ENCODE data around the gene PFN2.
"Not testable (repeated sequence)": the region's sequence is repeated elsewhere in the genome, so short reads cannot be mapped to it uniquely, and the experiment has no call there.

Gene PFN2

GRCh38 chr3:149983053-149983452, 12.4 kb upstream of the PFN2 start:
- not testable (repeated sequence) for H3K27me3 ChIP-seq (ENCODE audit: insufficient read depth, low read length); H3K4me3 ChIP-seq (ENCODE audit: low read length); H3K9me3 ChIP-seq (ENCODE audit: low read length); H3K36me3 ChIP-seq (ENCODE audit: insufficient read depth, low read length); H2AFZ ChIP-seq (ENCODE audit: low read depth, low read length); H3K4me1 ChIP-seq (ENCODE audit: insufficient read depth, low read length)

- not testable (repeated sequence) for H3K27me3 ChIP-seq (ENCODE audit: insufficient read depth, low read length); H3K9me3 ChIP-seq (ENCODE audit: low read length); H2AFZ ChIP-seq (ENCODE audit: low read depth, low read length); H3K4me3 ChIP-seq (ENCODE audit: low read length); H3K4me1 ChIP-seq (ENCODE audit: insufficient read depth, low read length); H3K36me3 ChIP-seq (ENCODE audit: insufficient read depth, low read length)
Observed at GRCh38 chr3:149981979-149982378, 11.3 kb upstream of the PFN2 start.

GRCh38 chr3:149977386-149977785, 6.7 kb upstream of the PFN2 start:
- Histone ChIP-seq H2AFZ (ENCODE audit: low read depth, low read length) (no peak overlapping the region), H3K4me3 (ENCODE audit: low read length) (no peak overlapping the region), H3K9me3 (ENCODE audit: low read length) (no peaks in the 10 kb centered on the region), H3K36me3 (ENCODE audit: insufficient read depth, low read length) (no peaks in the 10 kb centered on the region), H3K4me1 (ENCODE audit: insufficient read depth, low read length) (no peaks in the 10 kb centered on the region), H3K27me3 (ENCODE audit: insufficient read depth, low read length) (no peaks in the 10 kb centered on the region)

GRCh38 chr3:149975919-149976318, 5.2 kb upstream of the PFN2 start:
- Histone ChIP-seq H3K9me3 (ENCODE audit: low read length) (no peaks in the 10 kb centered on the region), H2AFZ (ENCODE audit: low read depth, low read length) (no peak overlapping the region), H3K36me3 (ENCODE audit: insufficient read depth, low read length) (no peaks in the 10 kb centered on the region), H3K4me1 (ENCODE audit: insufficient read depth, low read length) (peaks cover 3% of the 10 kb centered on the region), H3K4me3 (ENCODE audit: low read length) (no peak overlapping the region), H3K27me3 (ENCODE audit: insufficient read depth, low read length) (no peaks in the 10 kb centered on the region)

- H3K9me3 ChIP-seq (ENCODE audit: low read length), result no peaks in the 10 kb centered on the region
- H3K4me1 ChIP-seq (ENCODE audit: insufficient read depth, low read length), result peaks cover 20% of the 10 kb centered on the region
- H3K27me3 ChIP-seq (ENCODE audit: insufficient read depth, low read length), result no peaks in the 10 kb centered on the region
- peak overlapping the region; percentile 11 for H2AFZ ChIP-seq (ENCODE audit: low read depth, low read length)
- H3K36me3 ChIP-seq (ENCODE audit: insufficient read depth, low read length), result peaks cover 11% of the 10 kb centered on the region
- peak overlapping the region; percentile 85 for H3K4me3 ChIP-seq (ENCODE audit: low read length)
Observed at GRCh38 chr3:149971403-149972075, 844 bp upstream of the PFN2 start.

GRCh38 chr3:149969940-149970715, 567 bp downstream of the PFN2 start:
- H2AFZ ChIP-seq (ENCODE audit: low read depth, low read length), result no peak overlapping the region
- no peaks in the 10 kb centered on the region for H3K27me3 ChIP-seq (ENCODE audit: insufficient read depth, low read length)
- H3K9me3 ChIP-seq (ENCODE audit: low read length), result no peaks in the 10 kb centered on the region
- peaks cover 34% of the 10 kb centered on the region for H3K4me1 ChIP-seq (ENCODE audit: insufficient read depth, low read length)
- peak overlapping the region; percentile 85 for H3K4me3 ChIP-seq (ENCODE audit: low read length)
- H3K36me3 ChIP-seq (ENCODE audit: insufficient read depth, low read length), result peaks cover 25% of the 10 kb centered on the region

GRCh38 chr3:149969110-149969939, 1.4 kb downstream of the PFN2 start:
- H3K4me3 ChIP-seq (ENCODE audit: low read length), result peak overlapping the region; percentile 85
- H3K36me3 ChIP-seq (ENCODE audit: insufficient read depth, low read length), result peaks cover 33% of the 10 kb centered on the region
- H3K4me1 ChIP-seq (ENCODE audit: insufficient read depth, low read length), result peaks cover 42% of the 10 kb centered on the region
- H3K27me3 ChIP-seq (ENCODE audit: insufficient read depth, low read length), result no peaks in the 10 kb centered on the region
- H3K9me3 ChIP-seq (ENCODE audit: low read length), result no peaks in the 10 kb centered on the region
- H2AFZ ChIP-seq (ENCODE audit: low read depth, low read length), result no peak overlapping the region

GRCh38 chr3:149968216-149968615, 2.5 kb downstream of the PFN2 start:
- no peak overlapping the region for H2AFZ ChIP-seq (ENCODE audit: low read depth, low read length)
- H3K4me3 ChIP-seq (ENCODE audit: low read length), result peak overlapping the region; percentile 85
- peaks cover 42% of the 10 kb centered on the region for H3K36me3 ChIP-seq (ENCODE audit: insufficient read depth, low read length)
- H3K9me3 ChIP-seq (ENCODE audit: low read length), result no peaks in the 10 kb centered on the region
- no peaks in the 10 kb centered on the region for H3K27me3 ChIP-seq (ENCODE audit: insufficient read depth, low read length)
- H3K4me1 ChIP-seq (ENCODE audit: insufficient read depth, low read length), result peaks cover 51% of the 10 kb centered on the region

GRCh38 chr3:149967086-149967685, 3.5 kb downstream of the PFN2 start:
- Histone ChIP-seq H3K9me3 (ENCODE audit: low read length) (no peaks in the 10 kb centered on the region), H3K36me3 (ENCODE audit: insufficient read depth, low read length) (peaks cover 50% of the 10 kb centered on the region), H3K4me3 (ENCODE audit: low read length) (peak overlapping the region; percentile 85), H2AFZ (ENCODE audit: low read depth, low read length) (no peak overlapping the region), H3K27me3 (ENCODE audit: insufficient read depth, low read length) (no peaks in the 10 kb centered on the region), H3K4me1 (ENCODE audit: insufficient read depth, low read length) (peaks cover 59% of the 10 kb centered on the region)

- H3K9me3 ChIP-seq (ENCODE audit: low read length), result no peaks in the 10 kb centered on the region
- H2AFZ ChIP-seq (ENCODE audit: low read depth, low read length), result no peak overlapping the region
- H3K27me3 ChIP-seq (ENCODE audit: insufficient read depth, low read length), result no peaks in the 10 kb centered on the region
- H3K4me1 ChIP-seq (ENCODE audit: insufficient read depth, low read length), result peaks cover 57% of the 10 kb centered on the region
- H3K4me3 ChIP-seq (ENCODE audit: low read length), result no peak overlapping the region
- H3K36me3 ChIP-seq (ENCODE audit: insufficient read depth, low read length), result peaks cover 60% of the 10 kb centered on the region
Observed at GRCh38 chr3:149965278-149965677, 5.4 kb downstream of the PFN2 start.

GRCh38 chr3:149964291-149964690, 6.4 kb downstream of the PFN2 start:
- peaks cover 57% of the 10 kb centered on the region for H3K4me1 ChIP-seq (ENCODE audit: insufficient read depth, low read length)
- no peak overlapping the region for H2AFZ ChIP-seq (ENCODE audit: low read depth, low read length)
- peaks cover 63% of the 10 kb centered on the region for H3K36me3 ChIP-seq (ENCODE audit: insufficient read depth, low read length)
- H3K4me3 ChIP-seq (ENCODE audit: low read length), result no peak overlapping the region
- H3K27me3 ChIP-seq (ENCODE audit: insufficient read depth, low read length), result no peaks in the 10 kb centered on the region
- H3K9me3 ChIP-seq (ENCODE audit: low read length), result no peaks in the 10 kb centered on the region

- no peak overlapping the region for H2AFZ ChIP-seq (ENCODE audit: low read depth, low read length)
- H3K27me3 ChIP-seq (ENCODE audit: insufficient read depth, low read length), result no peaks in the 10 kb centered on the region
- H3K9me3 ChIP-seq (ENCODE audit: low read length), result no peaks in the 10 kb centered on the region
- H3K4me3 ChIP-seq (ENCODE audit: low read length), result no peak overlapping the region
- H3K36me3 ChIP-seq (ENCODE audit: insufficient read depth, low read length), result peaks cover 68% of the 10 kb centered on the region
- peaks cover 57% of the 10 kb centered on the region for H3K4me1 ChIP-seq (ENCODE audit: insufficient read depth, low read length)
Observed at GRCh38 chr3:149963485-149963884, 7.2 kb downstream of the PFN2 start.

GRCh38 chr3:149959443-149959842, 11.3 kb downstream of the PFN2 start:
- Histone ChIP-seq H3K9me3 (ENCODE audit: low read length) (no peaks in the 10 kb centered on the region), H3K4me3 (ENCODE audit: low read length) (no peak overlapping the region), H3K36me3 (ENCODE audit: insufficient read depth, low read length) (peaks cover 61% of the 10 kb centered on the region), H2AFZ (ENCODE audit: low read depth, low read length) (no peak overlapping the region), H3K27me3 (ENCODE audit: insufficient read depth, low read length) (no peaks in the 10 kb centered on the region), H3K4me1 (ENCODE audit: insufficient read depth, low read length) (peaks cover 19% of the 10 kb centered on the region)

Measured in neuron (in vitro differentiated cells).